Stimulated activated CD8-positive, alpha-beta memory T cell treated with anti-CD3 and anti-CD28 coated beads, Interleukin-15, amount 100 ng/mL, for 24 hours (primary cell): ENCODE data around the gene ERBB4.
"Not testable (repeated sequence)": the region's sequence is repeated elsewhere in the genome, so short reads cannot be mapped to it uniquely, and the experiment has no call there.

Experiments used
- DNase-seq: peaks from one replicate; pipeline ENCODE4 v3.0.0-alpha.2; 2020; ENCODE audit warnings: low read depth

The ERBB4 gene

GRCh38 chr2:211592006-211592405, 946.6 kb downstream of the ERBB4 start:
- not testable (repeated sequence) for DNase-seq

GRCh38 chr2:211591426-211591825, 947.2 kb downstream of the ERBB4 start:
- DNase-seq: no peak

- DNase-seq: no peak
Measured at GRCh38 chr2:211568439-211568838, 970.2 kb downstream of the ERBB4 start.

GRCh38 chr2:211564441-211564840, 974.2 kb downstream of the ERBB4 start:
- no peak for DNase-seq

- no peak for DNase-seq
Measured at GRCh38 chr2:211545582-211545981, 993.0 kb downstream of the ERBB4 start.

- no peak for DNase-seq
Measured at GRCh38 chr2:211534632-211535031, 1004.0 kb downstream of the ERBB4 start.

GRCh38 chr2:211524248-211524647, 1014.4 kb downstream of the ERBB4 start:
- DNase-seq: not testable (repeated sequence)

- no peak for DNase-seq
Measured at GRCh38 chr2:211516537-211516936, 1022.1 kb downstream of the ERBB4 start.

GRCh38 chr2:211514049-211514448, 1024.6 kb downstream of the ERBB4 start:
- DNase-seq: no peak

- no peak for DNase-seq
Measured at GRCh38 chr2:211513446-211513845, 1025.2 kb downstream of the ERBB4 start.

- no peak for DNase-seq
Measured at GRCh38 chr2:211512806-211513205, 1025.8 kb downstream of the ERBB4 start.

- no peak for DNase-seq
Measured at GRCh38 chr2:211503856-211504255, 1034.7 kb downstream of the ERBB4 start.

- no peak for DNase-seq
Measured at GRCh38 chr2:211503198-211503597, 1035.4 kb downstream of the ERBB4 start.

GRCh38 chr2:211498551-211499205, 1039.9 kb downstream of the ERBB4 start:
- no peak for DNase-seq

GRCh38 chr2:211495339-211495738, 1043.3 kb downstream of the ERBB4 start:
- no peak for DNase-seq

- no peak for DNase-seq
Measured at GRCh38 chr2:211494536-211494935, 1044.1 kb downstream of the ERBB4 start.

GRCh38 chr2:211494085-211494484, 1044.5 kb downstream of the ERBB4 start:
- DNase-seq: no peak

GRCh38 chr2:211487733-211488132, 1050.9 kb downstream of the ERBB4 start:
- DNase-seq: no peak

GRCh38 chr2:211479536-211480150, 1059.0 kb downstream of the ERBB4 start:
- DNase-seq: no peak

- no peak for DNase-seq
Measured at GRCh38 chr2:211477537-211478275, 1060.9 kb downstream of the ERBB4 start.

- no peak for DNase-seq
Measured at GRCh38 chr2:211473116-211473515, 1065.5 kb downstream of the ERBB4 start.

- no peak for DNase-seq
Measured at GRCh38 chr2:211469664-211470059, 1068.9 kb downstream of the ERBB4 start.
